ENCODE measurements around the gene RNF186. TPM values are rescaled to one million over a fixed set of nuclear protein-coding genes. Genes with fewer than 3 reads are reported as not detected.

RNF186 gene
- total RNA-seq, 1 donor from 2014 or later, result not detected

- Mint-ChIP-seq H3K4me3 (no peak overlapping the region), H3K27me3 (ENCODE audit: low read depth) (peaks cover 4% of the 10 kb centered on the region), H3K27ac (ENCODE audit: unreplicated experiment) (no peak overlapping the region), H3K9me3 (no peaks in the 10 kb centered on the region), H3K36me3 (ENCODE audit: low read depth) (no peaks in the 10 kb centered on the region), H3K4me1 (peaks cover 18% of the 10 kb centered on the region)
- no peak for DNase-seq (ENCODE audit: low read depth, low spot score)
- TF ChIP-seq CTCF (conservative IDR thresholded peaks at IDR 0.05), result no peak
Measured at GRCh38 chr1:19846338-19846737, 31.3 kb upstream of the RNF186 start.

- Mint-ChIP-seq H3K27me3 (ENCODE audit: low read depth) (peaks cover 4% of the 10 kb centered on the region), H3K36me3 (ENCODE audit: low read depth) (no peaks in the 10 kb centered on the region), H3K9me3 (no peaks in the 10 kb centered on the region), H3K27ac (ENCODE audit: unreplicated experiment) (no peak overlapping the region), H3K4me1 (peaks cover 18% of the 10 kb centered on the region), H3K4me3 (no peak overlapping the region)
- DNase-seq (ENCODE audit: low read depth, low spot score), result no peak
- no peak for TF ChIP-seq CTCF (conservative IDR thresholded peaks at IDR 0.05)
Measured at GRCh38 chr1:19845555-19845954, 30.5 kb upstream of the RNF186 start.

GRCh38 chr1:19844731-19845495 lies 29.8 kb upstream of the RNF186 start:
- Mint-ChIP-seq H3K27ac (ENCODE audit: unreplicated experiment) (no peak overlapping the region), H3K27me3 (ENCODE audit: low read depth) (peaks cover 4% of the 10 kb centered on the region), H3K4me3 (no peak overlapping the region), H3K9me3 (no peaks in the 10 kb centered on the region), H3K36me3 (ENCODE audit: low read depth) (no peaks in the 10 kb centered on the region), H3K4me1 (peaks cover 14% of the 10 kb centered on the region)
- DNase-seq (ENCODE audit: low read depth, low spot score), result no peak
- TF ChIP-seq CTCF (conservative IDR thresholded peaks at IDR 0.05), result no peak

GRCh38 chr1:19840228-19840627 lies 25.1 kb upstream of the RNF186 start:
- Mint-ChIP-seq H3K4me3 (no peak overlapping the region), H3K27me3 (ENCODE audit: low read depth) (peaks cover 2% of the 10 kb centered on the region), H3K27ac (ENCODE audit: unreplicated experiment) (no peak overlapping the region), H3K36me3 (ENCODE audit: low read depth) (no peaks in the 10 kb centered on the region), H3K9me3 (no peaks in the 10 kb centered on the region), H3K4me1 (peaks cover 8% of the 10 kb centered on the region)
- TF ChIP-seq CTCF (conservative IDR thresholded peaks at IDR 0.05), result no peak
- DNase-seq (ENCODE audit: low read depth, low spot score), result no peak

GRCh38 chr1:19837866-19838265 lies 22.8 kb upstream of the RNF186 start:
- H3K4me3 Mint-ChIP-seq, result no peak overlapping the region
- TF ChIP-seq CTCF (conservative IDR thresholded peaks at IDR 0.05), result no peak

More at GRCh38 chr1:19837866-19838265, 22.8 kb upstream of the RNF186 start:
- no peak for DNase-seq (ENCODE audit: low read depth, low spot score)
- H3K4me1 Mint-ChIP-seq, result no peaks in the 10 kb centered on the region
- peaks cover 2% of the 10 kb centered on the region for H3K27me3 Mint-ChIP-seq (ENCODE audit: low read depth)
- H3K36me3 Mint-ChIP-seq (ENCODE audit: low read depth), result no peaks in the 10 kb centered on the region
- H3K9me3 Mint-ChIP-seq, result no peaks in the 10 kb centered on the region
- no peak overlapping the region for H3K27ac Mint-ChIP-seq (ENCODE audit: unreplicated experiment)

Data from neural crest cell (in vitro differentiated cells).